Fibroblast of villous mesenchyme (primary cell): Measurements from ENCODE around the gene ZGPAT. TPM values are rescaled to one million over a fixed set of nuclear protein-coding genes. Genes with fewer than 3 reads are reported as not detected.
"Not testable (repeated sequence)": the region's sequence is repeated elsewhere in the genome, so short reads cannot be mapped to it uniquely, and the experiment has no call there.

Experiments
- DNase-seq: peaks from one replicate; pipeline ENCODE4 v3.0.0-alpha.2; 2010; ENCODE audit warnings: low read depth
- H3K4me3 ChIP-seq: 2 replicates; pipeline ENCODE4 v1.5.1; 2011; ENCODE audit warnings: low read depth, mild to moderate bottlenecking, low read length
- total RNA-seq: library from RNA; depleted of rRNA; stranded (reverse); fragments of >200 nt; gene quantifications from 2 replicates; pipeline ENCODE4 v1.2.3, GENCODE V29; 2012
- TF ChIP-seq, protein P1 (sequence below): IDR thresholded peaks from 2 replicates; pipeline ENCODE4 v1.5.1; 2012; ENCODE audit warnings: low read depth, mild to moderate bottlenecking, low read length; ENCODE audit not compliant: insufficient read depth

The ZGPAT gene
- total RNA-seq, 1 donor = 19.4 TPM

DNA sequence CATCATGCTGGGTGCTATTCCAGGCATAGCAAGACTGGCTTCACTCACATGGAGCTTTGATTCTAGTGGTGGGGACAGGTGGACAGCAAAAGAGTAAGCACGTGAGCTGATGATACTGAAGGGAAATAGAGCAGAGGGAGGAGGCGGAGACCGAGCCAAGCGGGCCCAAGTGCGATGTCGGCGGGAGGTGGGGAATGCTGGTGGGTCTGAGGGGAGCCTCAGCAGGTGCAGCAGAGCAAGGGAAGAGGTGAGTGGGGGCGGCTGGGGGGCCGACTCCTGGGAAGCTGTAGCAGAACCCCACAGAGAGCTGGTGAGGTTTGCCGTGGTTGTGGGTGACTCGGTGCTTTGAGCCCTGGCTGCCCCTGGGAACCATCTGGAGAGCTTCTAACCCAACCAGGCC lies 39.5 kb upstream of the ZGPAT start:
- H3K4me3 ChIP-seq = no peak overlapping the region
- TF ChIP-seq, protein P1, sequence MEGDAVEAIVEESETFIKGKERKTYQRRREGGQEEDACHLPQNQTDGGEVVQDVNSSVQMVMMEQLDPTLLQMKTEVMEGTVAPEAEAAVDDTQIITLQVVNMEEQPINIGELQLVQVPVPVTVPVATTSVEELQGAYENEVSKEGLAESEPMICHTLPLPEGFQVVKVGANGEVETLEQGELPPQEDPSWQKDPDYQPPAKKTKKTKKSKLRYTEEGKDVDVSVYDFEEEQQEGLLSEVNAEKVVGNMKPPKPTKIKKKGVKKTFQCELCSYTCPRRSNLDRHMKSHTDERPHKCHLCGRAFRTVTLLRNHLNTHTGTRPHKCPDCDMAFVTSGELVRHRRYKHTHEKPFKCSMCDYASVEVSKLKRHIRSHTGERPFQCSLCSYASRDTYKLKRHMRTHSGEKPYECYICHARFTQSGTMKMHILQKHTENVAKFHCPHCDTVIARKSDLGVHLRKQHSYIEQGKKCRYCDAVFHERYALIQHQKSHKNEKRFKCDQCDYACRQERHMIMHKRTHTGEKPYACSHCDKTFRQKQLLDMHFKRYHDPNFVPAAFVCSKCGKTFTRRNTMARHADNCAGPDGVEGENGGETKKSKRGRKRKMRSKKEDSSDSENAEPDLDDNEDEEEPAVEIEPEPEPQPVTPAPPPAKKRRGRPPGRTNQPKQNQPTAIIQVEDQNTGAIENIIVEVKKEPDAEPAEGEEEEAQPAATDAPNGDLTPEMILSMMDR = no peak
- DNase-seq = no peak

DNA sequence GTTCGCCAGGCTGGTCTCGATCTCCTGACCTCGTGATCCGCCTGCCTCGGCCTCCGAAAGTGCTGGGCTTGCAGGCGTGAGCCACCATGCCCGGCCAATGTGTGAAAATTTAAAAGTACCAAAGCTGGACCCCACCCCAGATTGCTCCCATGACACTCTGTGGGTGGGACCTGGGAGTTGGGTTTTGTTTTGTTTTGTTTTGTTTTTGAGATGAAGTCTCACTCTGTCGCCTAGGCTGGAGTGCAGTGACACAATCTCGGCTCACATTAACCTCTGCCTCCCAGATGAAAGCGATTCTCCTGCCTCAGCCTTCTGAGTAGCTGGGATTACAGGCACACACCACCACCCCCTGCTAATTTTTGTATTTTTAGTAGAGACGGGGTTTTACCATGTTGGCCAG lies 36.1 kb upstream of the ZGPAT start:
- DNase-seq, H3K4me3 ChIP-seq: not testable (repeated sequence)

DNA sequence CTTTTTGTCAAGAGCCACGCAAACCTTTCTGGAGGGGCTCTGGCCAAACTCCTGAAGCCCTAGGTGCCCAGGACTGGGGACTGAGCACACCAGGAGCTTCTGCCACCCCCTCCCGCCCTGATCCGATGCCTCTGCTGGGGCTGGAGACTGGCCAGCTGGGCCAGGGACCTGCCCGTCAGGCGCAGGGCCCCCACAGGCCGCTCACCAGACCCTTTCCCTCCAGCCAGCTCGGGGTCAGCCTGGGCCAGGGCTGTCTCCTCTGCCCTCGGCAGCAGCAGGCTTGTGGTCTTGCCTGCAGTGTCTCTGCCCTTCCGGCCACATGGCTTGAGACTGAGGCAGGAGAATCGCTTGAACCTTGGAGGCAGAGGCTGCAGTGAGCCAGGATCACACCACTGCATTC lies 35.2 kb upstream of the ZGPAT start:
- no peak overlapping the region for H3K4me3 ChIP-seq
- no peak for DNase-seq
- TF ChIP-seq, protein P1 = no peak

DNA sequence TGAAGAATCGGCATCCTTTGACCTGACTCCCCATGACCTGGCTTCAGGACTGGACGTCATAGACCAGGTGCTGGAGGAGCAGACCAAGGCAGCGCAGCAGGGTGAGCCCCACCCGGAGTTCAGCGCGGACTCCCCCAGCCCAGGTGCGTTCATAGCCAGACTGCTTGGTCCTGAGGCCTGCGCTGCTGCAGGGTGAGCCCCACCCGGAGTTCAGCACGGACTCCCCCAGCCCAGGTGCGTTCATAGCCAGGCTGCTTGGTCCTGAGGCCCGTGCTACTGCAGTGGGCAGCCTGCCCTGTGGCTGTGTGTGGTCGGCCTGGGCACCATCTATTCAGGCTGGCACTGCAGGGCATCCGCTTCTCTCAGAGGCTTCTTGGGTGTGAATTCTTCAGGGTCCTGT lies 33.9 kb upstream of the ZGPAT start:
- no peak for DNase-seq
- no peak overlapping the region for H3K4me3 ChIP-seq
- TF ChIP-seq, protein P1 = no peak

DNA sequence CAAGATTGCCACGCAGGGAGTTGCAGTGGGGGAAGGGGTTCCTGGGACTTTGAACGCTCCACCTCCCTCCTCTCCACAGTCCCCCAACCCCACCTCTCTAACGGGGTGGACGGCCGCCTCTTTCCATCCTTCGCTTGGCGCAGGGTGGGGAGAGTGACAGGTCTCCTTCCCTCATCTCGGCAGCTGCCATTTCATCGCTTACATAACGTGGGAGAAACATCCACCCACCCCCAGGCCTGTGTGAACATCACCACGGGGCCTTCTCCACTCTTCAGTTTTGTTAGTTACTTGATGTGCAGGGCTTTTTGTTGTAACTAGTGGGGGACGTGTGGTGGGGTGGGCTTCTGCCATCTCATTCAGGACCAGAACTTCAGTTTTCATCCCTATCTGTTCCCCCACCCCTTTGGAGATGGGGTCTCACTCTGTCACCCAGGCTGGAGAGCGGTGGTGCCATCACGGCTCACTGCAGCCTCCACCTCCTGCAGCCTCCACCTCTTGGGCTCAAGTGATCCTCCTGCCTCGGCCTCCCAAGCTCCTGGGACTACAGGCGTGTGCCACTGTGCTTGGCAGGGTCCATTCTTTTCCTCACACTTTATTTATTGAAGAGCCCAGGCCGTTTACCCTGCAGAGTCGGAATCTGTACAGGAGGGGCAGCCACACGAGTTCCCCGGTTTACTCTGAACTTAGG lies 32.0 kb upstream of the ZGPAT start:
- DNase-seq = no peak
- TF ChIP-seq, protein P1 = no peak
- H3K4me3 ChIP-seq = no peak overlapping the region

DNA sequence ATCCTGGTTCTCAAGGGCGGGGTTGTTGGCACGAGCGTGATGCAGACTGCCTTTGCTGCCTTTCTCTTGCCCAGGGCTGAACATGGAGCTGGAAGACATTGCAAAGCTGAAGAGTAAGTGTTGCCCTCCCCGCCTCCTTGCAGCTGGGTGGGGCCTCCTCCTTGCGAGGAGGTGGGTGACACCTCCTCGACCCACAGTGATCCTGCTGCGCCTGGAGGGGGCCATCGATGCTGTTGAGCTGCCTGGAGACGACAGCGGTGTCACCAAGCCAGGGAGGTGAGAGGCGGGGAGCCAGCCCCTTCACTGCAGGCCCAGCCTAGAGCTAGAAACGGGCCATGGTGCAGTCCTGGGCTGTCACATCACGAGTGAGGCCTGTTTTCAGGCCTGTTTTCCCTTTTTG lies 29.8 kb upstream of the ZGPAT start:
- no peak for DNase-seq
- TF ChIP-seq, protein P1 = no peak
- H3K4me3 ChIP-seq = no peak overlapping the region

DNA sequence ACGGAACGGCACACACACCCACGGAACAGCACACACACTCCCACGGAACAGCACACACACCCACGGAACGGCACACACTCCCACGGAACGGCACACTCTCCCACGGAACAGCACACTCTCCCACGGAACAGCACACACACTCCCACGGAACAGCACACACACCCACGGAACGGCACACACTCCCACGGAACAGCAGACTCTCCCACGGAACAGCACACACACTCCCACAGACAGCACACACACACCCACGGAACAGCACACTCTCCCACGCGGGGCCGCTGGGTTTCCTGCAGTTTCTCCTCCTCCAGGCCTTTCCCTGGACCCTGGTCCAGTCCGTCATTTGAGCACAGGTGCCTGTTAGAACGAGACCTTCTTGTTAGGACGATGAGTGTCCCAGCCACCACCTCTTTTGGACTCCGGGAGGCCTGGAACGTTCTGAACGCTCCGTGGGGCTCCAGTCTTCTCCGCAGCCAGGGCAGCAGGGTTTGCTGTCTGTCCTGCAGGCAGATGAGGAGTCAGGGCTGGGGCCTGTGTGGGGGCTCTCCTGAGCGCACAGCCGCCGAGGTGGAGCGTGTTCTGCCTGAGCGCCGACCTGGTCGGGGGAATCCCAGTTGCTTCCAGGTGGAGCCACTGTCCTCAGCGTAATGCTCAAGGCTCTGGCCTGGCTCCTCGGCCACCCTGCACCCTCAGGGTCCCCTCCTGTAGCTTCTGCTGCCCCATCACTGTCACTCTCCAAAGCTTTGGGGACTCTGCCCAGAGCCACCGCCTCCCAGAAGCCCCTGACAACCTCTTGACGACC lies 29.0 kb upstream of the ZGPAT start:
- H3K4me3 ChIP-seq = no peak overlapping the region
- no peak for DNase-seq
- TF ChIP-seq, protein P1 = no peak
